GM18951 (cell line): Measurements from ENCODE around the gene RUNX1.
"Not testable (repeated sequence)": the region's sequence is repeated elsewhere in the genome, so short reads cannot be mapped to it uniquely, and the experiment has no call there.

Experiments
- POLR2A ChIP-seq: IDR thresholded peaks from 4 replicates; pipeline ENCODE4 v1.6.1; 2011; ENCODE audit warnings: mild to moderate bottlenecking; ENCODE audit not compliant: insufficient read length, insufficient read depth; ENCODE audit errors: extremely low read depth
- in situ Hi-C: fragments of 300-500 bp; cut with MboI; formaldehyde crosslinking; loops from one replicate; pipeline ENCODE4 v1.12.0; 2022; ENCODE audit warnings: low sequenced_read_pairs, mixed read lengths, inconsistent platforms; ENCODE audit not compliant: unreplicated experiment

RUNX1 gene

DNA sequence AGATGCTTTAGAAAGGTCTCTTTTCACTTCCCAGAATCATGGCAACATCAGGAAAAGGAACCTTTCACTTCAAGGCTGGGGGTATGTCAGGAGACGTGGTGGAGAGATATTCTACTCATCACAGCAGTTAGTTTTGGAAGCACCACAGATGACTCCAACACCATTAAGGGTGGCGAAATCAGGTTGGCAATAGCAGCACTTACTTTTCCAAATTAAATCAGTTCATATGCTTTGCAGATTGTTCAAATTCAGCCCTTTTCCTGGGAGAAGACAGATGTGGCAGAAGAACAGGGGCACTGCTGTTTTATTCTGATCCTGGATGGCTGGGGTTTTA, 79.0 kb downstream of the RUNX1 start:
- TF ChIP-seq POLR2A = no peak
- in situ Hi-C loops = no loop called here

DNA sequence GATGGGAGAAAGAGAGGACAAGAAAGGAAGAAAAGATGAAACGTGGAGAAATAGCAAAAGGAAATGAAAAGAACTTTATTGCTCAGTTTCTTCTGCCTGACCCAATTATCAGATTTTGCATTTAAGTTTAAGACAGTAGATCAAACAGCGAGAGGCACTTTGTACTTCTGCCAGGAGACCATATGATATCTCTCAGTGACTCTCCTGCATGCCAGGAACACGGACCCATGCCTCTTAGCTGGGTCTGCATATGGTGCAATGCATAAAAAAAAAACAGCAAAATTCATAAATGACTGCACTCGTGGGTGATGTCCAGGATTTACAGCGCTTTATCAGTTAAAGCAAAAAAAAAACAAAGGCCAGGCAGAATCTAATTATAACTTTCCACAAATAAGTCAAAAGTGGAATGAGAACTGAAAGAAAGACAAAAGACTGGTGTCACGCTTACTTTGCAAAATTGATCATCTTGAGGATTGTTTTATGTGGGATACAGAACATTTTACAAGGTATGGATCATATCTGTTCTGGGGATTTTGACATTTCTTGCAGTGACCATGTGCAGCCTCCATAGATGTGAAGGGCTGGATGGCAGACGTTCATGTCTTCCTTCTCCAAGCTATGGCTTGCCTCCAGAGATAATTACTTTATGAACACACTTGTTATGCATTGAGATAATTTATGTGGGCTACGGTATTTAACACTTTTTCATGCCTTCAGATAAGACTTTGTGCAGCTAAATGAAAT, 79.5 kb downstream of the RUNX1 start:
- in situ Hi-C loops = no loop called here
- no peak for TF ChIP-seq POLR2A

DNA sequence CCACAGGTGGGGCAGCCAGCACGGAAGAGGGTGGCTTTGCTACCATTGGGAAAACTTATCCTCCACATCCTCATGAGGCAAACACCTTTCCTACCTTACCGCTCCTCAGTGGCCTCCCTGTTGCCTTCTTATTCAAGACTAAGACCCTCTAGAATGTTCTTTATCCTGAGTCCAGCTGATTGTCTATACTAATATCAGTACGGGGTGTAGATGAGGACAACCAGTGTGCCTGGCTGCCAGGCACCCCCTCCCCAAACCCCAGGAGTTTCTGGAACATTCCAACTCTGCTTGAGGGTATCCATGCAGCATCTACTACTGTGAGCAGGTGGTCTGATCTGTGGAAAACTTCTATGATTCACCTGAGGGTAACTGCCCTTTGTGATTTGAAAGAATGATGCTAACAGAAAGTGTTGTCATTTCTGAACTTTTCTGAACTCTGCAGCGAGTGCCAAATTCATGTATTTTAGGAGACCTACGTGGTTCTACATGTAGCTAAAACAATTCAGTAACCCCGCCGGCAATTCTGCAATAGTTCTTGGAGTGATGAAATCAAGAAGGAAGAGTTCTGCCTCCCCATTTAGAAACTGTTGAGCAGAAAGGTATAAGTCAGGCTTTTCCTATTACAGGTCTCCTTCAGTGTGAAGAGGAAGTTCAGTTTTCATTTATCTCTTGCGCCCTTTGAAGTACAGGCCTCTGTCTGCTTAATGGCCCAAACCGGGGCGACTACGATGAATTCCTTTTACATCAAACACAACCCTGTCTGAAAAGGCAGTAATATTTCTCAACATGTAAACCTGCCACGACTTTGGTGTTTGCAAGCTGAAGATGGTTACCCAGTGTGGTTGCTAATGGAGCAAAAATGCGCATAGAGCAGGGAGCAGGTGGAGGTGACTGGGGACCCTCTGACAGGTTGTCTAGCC, 80.4 kb downstream of the RUNX1 start:
- in situ Hi-C loops = no loop called here

DNA sequence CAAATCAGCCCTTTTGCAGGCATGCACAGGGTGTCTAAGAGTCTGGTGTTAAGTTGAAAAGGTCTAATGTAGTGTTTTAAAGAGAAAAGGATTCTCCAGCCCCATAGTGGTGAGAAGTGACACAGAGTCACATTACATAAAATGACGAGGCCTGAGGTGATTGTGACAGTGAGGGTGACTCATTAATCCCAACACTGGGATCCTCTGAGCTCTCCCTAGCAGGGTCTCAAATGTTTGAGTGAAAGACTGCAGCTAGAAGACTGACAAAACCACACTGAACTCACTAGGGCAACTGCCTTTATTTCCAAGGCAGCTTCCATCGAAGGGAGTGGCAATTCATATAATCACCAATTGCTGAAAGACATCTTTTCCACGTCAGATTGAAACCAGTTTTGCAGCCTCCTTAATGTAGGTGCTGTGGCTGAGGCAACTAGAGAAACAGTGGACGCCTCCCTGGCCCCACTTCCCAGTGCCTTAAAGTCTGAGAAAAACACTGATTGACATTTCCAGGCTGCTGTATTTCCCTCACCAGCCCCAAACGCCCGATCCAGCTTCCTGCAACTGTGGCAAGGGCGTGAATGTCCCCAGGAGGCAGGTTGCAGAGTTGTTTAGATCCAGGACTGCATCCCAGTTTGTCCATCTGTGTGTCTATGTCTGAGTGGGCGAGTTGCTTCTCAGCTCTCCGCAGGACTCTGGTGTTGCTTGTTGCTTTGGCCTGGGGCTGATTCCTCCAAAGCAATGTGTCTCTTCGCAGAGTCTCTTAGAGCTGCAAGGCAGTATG, 81.4 kb downstream of the RUNX1 start:
- no peak for TF ChIP-seq POLR2A
- in situ Hi-C loops = no loop called here

More for the DNA sequence above, 80.4 kb downstream of the RUNX1 start:
- TF ChIP-seq POLR2A = no peak

DNA sequence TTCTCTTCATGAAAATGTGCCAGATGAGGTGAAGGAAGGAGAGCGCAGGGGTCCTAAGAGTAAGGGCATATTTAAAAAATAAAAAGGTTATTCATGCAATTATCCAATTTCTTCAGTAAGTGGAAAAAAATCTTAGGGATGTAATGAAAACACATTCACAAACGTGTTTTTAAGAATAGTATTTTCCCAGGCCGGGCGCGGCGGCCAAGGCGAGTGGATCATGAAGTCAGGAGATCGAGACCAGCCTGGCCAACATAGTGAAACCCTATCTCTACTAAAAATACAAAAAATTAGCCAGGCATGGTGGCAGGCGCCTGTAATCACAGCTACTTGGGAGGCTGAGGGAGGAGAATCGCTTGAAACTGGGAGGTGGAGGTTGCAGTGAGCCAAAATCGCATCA, 82.2 kb downstream of the RUNX1 start:
- in situ Hi-C loops = not testable (repeated sequence)

DNA sequence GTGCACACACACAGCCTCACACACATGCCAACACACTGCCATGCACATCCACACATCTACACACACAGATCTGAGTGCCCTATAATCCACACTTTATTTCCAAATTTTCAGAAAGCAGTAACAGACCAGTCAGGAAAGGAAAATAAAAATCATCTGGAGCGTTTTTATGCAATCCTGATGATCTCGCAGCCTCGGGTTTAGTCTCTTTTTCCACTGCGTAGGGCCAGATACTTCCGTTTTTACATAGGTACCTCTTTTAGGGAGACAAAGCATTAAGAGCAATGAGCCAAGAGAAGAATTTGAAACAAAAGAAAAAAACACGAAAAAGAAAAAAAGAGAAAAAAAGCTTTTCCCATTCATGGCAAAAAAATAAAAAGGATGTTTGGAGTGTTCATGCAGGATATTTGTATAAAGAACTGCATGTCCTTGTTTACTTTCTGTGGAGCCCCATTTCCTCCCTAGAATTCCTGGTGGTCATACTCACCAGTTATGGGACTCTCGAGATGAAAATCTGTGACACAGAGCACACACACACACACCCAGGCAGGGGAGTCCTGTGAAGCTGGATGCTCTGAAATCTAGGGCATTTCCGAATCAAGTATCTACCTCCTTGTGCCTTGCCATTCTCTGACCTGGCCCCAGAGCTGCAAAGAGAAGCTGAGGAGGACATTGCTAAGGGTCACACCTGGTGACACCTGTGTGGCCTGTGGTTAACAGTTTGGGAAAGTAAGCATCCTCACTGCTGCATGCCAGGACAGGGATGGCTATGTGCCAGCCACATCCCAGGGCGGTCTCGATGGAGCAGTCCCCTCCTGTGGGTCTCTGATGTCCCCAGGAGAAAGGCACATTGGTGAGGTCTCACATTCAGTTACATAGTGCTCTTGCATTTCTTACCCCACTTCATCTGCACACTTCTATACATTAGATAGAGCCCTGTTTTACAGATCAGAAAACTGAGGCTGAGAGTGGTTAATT, 83.6 kb downstream of the RUNX1 start:
- TF ChIP-seq POLR2A = no peak
- in situ Hi-C loops = no loop called here

DNA sequence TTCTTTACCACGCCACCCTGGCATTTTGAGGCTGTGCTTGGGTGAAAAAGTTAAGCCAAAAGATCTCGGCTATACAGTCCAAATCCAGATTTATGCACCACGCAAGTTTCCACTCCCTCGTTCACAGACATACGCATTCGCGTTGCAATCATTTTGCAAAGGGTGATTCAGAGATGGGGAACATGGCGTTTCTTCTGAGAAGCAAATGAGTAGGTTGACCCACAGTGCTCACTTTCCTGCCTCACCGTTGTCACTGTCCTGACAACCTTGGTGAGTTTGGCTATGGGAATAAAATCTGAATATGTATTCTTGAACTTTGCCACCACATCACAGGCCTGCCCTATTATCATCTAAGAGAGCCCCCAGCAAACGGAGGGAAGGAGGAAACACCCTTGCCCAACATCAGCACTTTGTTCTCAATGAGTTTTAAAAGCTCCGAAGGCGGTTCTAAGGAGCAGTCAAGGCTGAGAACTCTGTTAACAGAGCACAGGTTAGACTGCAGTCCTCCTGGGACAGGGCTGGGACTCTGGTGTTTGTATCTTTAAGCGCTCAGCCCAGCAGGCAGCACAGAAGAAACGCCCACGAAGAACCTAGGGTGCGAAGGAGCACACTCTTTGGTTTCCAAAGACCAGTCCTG, 86.4 kb downstream of the RUNX1 start:
- no peak for TF ChIP-seq POLR2A
- in situ Hi-C loops = no loop called here

DNA sequence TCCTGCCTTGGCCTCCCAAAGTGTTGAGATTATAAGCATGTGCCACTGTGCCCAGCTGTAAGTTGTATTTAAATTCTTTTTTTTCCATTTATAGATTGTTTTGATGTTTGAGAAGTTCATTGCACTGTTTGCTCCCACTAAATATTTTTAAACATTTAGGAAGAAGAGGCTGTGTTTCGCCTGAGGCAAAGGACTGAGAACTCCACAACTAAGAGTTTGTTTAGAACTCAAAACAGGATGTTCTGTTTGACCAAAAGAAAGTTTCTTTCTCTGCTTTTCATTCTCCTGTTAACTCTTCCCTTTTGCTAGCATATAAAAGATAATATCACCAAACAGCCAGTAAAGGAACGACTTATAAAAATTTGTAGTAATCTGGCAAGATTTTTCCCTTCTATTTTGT, 87.0 kb downstream of the RUNX1 start:
- in situ Hi-C loops = no loop called here
- TF ChIP-seq POLR2A = no peak

DNA sequence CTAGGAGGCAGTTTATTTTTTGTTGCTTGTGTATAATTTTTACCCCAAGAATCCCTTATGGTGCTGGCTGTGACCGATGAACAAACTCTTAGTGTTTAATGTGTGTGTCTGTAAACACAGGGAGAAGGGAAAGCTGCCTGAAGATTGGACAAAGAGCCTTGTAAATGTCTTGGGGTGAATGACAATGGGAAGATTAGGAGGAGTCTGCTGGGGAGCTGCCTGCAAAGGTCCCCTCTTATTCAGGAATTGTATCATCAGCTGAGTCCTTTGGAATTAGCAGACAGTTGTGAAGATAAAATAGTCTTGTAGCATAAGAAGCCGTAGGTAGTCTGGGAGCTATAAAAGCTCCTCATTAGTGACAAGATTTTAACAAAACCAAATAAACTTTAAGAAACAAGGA, 88.4 kb downstream of the RUNX1 start:
- in situ Hi-C loops = no loop called here
- TF ChIP-seq POLR2A = no peak

DNA sequence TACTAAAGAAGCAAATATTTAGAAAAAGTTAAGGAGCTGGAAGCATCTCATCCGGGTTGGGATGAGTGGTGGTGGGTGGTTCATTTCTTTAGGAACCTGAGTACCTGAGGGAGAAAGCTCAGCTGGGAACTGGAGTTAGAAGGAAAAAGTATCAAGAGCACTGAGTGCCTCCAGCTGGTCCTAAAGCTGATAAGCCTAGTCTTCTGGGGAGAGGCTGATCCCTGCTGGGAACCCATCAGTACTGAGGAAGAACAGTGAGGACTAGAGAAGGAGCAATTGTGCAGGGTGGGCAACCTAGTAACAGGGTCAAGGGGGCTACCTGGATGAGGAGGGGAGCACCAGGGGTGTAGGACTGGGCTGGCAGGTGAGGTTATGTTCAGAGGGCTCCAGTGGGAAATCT, 89.5 kb downstream of the RUNX1 start:
- in situ Hi-C loops = no loop called here
- TF ChIP-seq POLR2A = no peak

DNA sequence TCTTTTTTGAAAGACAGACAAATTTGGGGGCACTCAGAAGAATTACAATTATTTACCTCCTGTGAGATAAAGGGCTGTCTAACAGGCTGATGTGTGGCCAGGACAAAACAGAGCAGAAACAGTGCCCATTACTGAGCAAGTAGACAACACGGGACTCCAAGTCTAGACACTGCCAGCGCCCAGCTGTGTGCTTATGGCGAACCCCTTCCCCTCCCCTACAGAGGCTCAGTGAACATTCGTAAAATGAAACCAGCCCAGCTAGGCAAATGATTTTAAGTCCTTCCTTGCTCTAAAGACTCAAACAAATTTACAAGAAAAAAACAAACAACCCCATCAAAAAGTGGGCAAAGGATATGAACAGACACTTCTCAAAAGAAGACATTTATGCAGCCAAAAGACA, 91.1 kb downstream of the RUNX1 start:
- in situ Hi-C loops = no loop called here
- no peak for TF ChIP-seq POLR2A

DNA sequence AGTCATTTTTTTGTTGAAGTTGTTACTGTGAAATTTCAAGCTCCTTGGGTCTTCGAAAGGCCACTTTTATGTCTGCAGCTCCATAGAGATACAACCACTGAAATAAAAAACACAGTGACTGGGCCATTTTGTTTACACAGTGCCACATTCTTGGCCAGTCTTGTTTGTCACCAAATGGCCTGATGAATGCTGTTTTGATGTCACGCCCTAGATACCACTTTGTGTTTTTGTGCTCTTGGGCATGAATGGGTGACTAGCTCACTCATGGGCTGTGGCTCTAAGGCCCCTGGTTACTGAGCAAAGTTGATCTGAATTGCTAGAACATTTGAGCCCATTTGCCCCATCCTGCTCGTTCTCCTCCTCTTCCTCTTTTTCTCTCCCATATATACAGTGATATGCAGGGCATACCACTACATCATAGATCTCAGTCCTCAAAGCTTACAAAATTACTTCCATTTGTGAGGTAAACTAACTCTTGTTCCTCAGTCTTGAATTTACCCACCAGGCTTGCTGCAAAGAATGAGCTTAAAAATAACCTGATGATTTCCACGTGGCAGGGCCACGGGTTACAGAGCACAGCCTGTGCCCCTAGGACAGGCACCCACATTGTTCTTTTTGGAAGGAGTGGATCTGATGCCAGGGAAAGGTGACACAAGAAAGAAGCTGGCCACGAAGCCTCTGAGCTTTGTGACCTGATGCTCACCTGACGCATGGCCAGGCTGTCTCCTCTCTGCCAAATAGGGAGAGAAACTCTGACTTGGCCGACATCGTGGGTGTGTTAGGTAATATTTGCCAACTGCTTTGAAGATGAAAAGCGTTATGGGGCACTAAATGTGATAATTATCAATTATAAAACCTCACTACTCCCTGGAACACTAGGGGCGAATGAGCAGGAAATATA, 92.4 kb downstream of the RUNX1 start:
- no peak for TF ChIP-seq POLR2A
- in situ Hi-C loops = no loop called here
